Measurements from ENCODE around the gene PAK1IP1.
"Not testable (repeated sequence)": the region's sequence is repeated elsewhere in the genome, so short reads cannot be mapped to it uniquely, and the experiment has no call there.

Gene PAK1IP1

DNA sequence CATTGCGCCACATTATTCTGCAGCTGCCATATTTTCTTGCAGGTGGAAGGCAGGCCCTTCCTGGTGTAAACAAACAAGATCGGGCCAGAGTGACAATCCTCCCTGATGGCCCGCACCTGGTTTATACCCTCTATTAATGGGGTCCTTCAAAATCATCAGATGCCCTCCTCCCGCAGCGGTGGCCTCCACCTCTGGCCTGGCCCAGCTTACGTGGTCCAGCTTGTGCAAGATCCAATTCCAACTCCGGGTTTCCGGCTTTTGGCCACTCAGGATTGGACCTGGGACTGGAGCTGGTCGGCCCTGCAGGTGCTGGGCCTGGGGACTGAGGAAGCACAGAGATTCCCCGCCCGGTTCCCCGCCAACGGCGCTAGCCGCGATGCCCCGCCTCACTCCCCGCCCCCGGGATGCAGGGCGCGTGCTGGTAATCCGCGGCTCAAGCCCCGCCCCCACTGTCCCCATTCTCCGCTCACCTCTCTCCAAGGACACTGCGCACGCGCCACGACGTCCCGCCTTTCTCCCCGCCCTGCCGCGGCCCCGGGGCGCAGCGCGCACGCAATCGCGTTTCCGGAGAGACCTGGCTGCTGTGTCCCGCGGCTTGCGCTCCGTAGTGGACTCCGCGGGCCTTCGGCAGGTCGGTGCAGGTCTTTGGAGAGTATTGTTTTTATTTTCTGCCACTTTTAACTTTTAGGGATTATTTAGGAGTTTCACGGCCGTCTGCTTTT is 52.6 kb downstream of the PAK1IP1 start, which contains the start of gene TMEM14B:
TMEM14B (plus strand) TSS at position 555 of the 722 bp plus-strand sequence. CDS start 1,441 bp downstream, outside the sequence.
- H3K36me3 ChIP-seq (ENCODE audit: control insufficient read depth, insufficient read depth, low read length) = peaks cover 27% of the 10 kb centered on the region
- no peaks in the 10 kb centered on the region for H3K9me3 ChIP-seq (ENCODE audit: control insufficient read depth, insufficient read depth, low read length)
- peaks cover 15% of the 10 kb centered on the region for H3K4me1 ChIP-seq (ENCODE audit: control insufficient read depth, insufficient read depth, low read length)
- H3K27me3 ChIP-seq (ENCODE audit: control insufficient read depth, insufficient read depth, low read length) = no peaks in the 10 kb centered on the region
- peak within 1 kb of the TSS; percentile 70 for H3K27ac ChIP-seq (ENCODE audit: low read depth, low read length)
- peak within 1 kb of the TSS; percentile 87 for H3K9ac ChIP-seq (ENCODE audit: low read depth, low read length)
- peak within 1 kb of the TSS; percentile 94 for H3K4me3 ChIP-seq (ENCODE audit: low read depth, low read length)

DNA sequence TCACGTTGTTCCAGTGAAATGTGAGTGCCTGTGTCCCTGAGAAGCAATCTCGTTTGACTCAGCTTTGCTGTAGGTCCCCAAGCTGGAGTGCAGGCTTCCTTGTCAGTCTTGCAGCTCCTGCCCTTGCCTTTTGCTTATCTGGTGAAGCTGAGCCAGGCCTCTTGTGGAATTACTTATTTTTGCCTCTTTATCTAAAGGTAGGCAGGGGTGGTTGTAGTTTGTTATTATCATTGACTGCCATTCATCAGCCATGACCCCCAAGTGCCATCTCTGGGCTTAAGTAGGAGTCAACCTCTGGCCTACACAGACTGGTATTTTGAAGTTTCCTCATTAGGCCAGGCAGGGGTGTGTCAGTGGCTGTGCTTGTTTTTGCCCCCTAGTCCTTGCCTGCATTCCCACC is 55.0 kb downstream of the PAK1IP1 start:
- H3K9me3 ChIP-seq (ENCODE audit: control insufficient read depth, insufficient read depth, low read length) = no peaks in the 10 kb centered on the region
- no peaks in the 10 kb centered on the region for H3K27me3 ChIP-seq (ENCODE audit: control insufficient read depth, insufficient read depth, low read length)
- peak overlapping the region; percentile 29 for H3K27ac ChIP-seq (ENCODE audit: low read depth, low read length)
- H3K36me3 ChIP-seq (ENCODE audit: control insufficient read depth, insufficient read depth, low read length) = peaks cover 49% of the 10 kb centered on the region
- no peak overlapping the region for H3K4me3 ChIP-seq (ENCODE audit: low read depth, low read length)
- peaks cover 15% of the 10 kb centered on the region for H3K4me1 ChIP-seq (ENCODE audit: control insufficient read depth, insufficient read depth, low read length)
- no peak overlapping the region for H3K9ac ChIP-seq (ENCODE audit: low read depth, low read length)

DNA sequence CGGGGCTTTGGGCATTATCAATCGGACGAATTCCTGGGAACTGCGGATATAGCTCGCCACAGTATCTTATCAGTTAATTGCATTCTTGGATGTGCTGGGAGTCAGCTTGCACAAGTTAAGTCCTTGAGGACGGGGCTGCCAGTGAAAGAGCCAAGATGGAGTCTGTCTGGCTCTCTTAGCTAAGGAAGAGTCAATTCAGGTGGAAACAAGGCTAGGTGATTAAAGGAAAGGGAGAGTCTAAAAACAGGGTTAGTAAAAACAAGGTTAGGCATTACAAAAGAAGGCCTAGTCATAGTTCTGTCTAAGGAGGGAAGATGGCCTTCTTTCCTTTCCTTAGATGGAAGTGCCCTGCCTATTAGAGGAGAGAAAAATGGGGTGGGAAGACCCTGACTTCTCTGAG is 55.8 kb downstream of the PAK1IP1 start:
- H3K27me3 ChIP-seq (ENCODE audit: control insufficient read depth, insufficient read depth, low read length); H3K4me3 ChIP-seq (ENCODE audit: low read depth, low read length); H3K9me3 ChIP-seq (ENCODE audit: control insufficient read depth, insufficient read depth, low read length); H3K9ac ChIP-seq (ENCODE audit: low read depth, low read length); H3K27ac ChIP-seq (ENCODE audit: low read depth, low read length): not testable (repeated sequence)
- peaks cover 57% of the 10 kb centered on the region for H3K36me3 ChIP-seq (ENCODE audit: control insufficient read depth, insufficient read depth, low read length)
- H3K4me1 ChIP-seq (ENCODE audit: control insufficient read depth, insufficient read depth, low read length) = peaks cover 15% of the 10 kb centered on the region

DNA sequence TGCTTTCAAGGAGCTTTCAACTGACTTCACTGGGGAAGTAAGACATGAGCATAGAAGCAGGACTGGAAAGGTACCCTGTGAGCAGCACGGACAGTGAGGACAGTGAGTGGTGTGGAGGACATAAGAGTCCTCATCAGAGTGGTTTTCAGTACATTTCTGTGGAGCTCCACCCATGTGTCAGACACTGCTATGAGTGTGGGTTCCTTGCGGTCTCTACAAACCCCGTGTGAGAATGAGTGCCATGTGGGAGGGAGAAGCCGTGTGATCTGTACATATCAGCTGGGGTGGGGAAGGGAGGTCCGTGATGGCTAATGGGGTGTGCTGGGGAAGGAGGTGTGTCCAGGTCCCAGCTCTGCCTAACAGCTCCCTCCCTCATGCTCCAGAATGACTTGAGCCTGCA is 57.0 kb downstream of the PAK1IP1 start:
- H3K27me3 ChIP-seq (ENCODE audit: control insufficient read depth, insufficient read depth, low read length); H3K27ac ChIP-seq (ENCODE audit: low read depth, low read length); H3K9ac ChIP-seq (ENCODE audit: low read depth, low read length); H3K4me3 ChIP-seq (ENCODE audit: low read depth, low read length); H3K9me3 ChIP-seq (ENCODE audit: control insufficient read depth, insufficient read depth, low read length): not testable (repeated sequence)
- Histone ChIP-seq H3K4me1 (ENCODE audit: control insufficient read depth, insufficient read depth, low read length) (peaks cover 12% of the 10 kb centered on the region), H3K36me3 (ENCODE audit: control insufficient read depth, insufficient read depth, low read length) (peaks cover 69% of the 10 kb centered on the region)

DNA sequence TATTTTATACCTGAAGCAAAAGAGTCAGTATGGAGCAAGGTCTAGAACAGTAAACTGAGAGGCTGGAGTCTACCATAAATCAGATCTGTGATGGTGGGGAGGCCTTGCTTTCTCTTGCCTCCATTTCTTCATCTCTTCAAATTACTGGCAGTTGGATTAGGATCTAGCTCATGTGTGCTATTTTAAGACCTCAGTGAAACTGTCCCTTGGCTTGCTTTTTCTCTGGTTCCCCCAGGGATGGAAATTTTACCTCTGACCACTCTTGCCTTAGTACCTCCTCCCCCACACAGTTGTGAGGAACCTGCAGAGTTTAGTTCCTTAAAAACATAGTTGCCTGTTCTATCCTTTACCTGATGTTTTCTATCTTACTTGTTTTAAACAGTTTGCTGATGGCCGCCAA is 61.3 kb downstream of the PAK1IP1 start:
- Histone ChIP-seq H3K36me3 (ENCODE audit: control insufficient read depth, insufficient read depth, low read length) (peaks cover 80% of the 10 kb centered on the region), H3K27ac (ENCODE audit: low read depth, low read length) (no peak overlapping the region), H3K9ac (ENCODE audit: low read depth, low read length) (no peak overlapping the region), H3K4me3 (ENCODE audit: low read depth, low read length) (no peak overlapping the region), H3K4me1 (ENCODE audit: control insufficient read depth, insufficient read depth, low read length) (no peaks in the 10 kb centered on the region), H3K9me3 (ENCODE audit: control insufficient read depth, insufficient read depth, low read length) (no peaks in the 10 kb centered on the region), H3K27me3 (ENCODE audit: control insufficient read depth, insufficient read depth, low read length) (no peaks in the 10 kb centered on the region)

Measured in HUES48 (cell line).